Measurements from ENCODE around the gene CPNE4.

- TF ChIP-seq CTCF (IDR thresholded peaks at IDR 0.05) (no peak), POLR2A (IDR thresholded peaks at IDR 0.05) (no peak)
Measured at GRCh38 chr3:131801566-131801965, 233.2 kb downstream of the CPNE4 start.

Data from stomach (tissue), 4 donors.